HepG2 (cell line): ENCODE measurements around the gene TMEM260. TPM values are rescaled to one million over a fixed set of nuclear protein-coding genes. Genes with fewer than 3 reads are reported as not detected.
A peak's percentile ranks its signal among the peaks of the same experiment; 100 is the strongest.

ENCODE experiments used
- ATAC-seq: fragments of 200-7000 bp; cut with Tn5 transposase; 3 replicates; pipeline ENCODE4 v1.9.1; 2020; ENCODE audit warnings: mild to moderate bottlenecking, moderate library complexity
- BruUV-seq: library from RNA; stranded (reverse); fragments of 400-500 nt; replicated peaks from 2 replicates; lab custom pipeline; 2021; lab: Mats Ljungman, UMichigan
- CTCF ChIA-PET: fragments of 300-600 bp; formaldehyde crosslinking; extraction: SDS; loops from one replicate; lab custom pipeline; 2021; ENCODE audit warnings: low total read pairs, inconsistent platforms, low intra/inter-chr PET ratio; lab: Yijun Ruan, JAX
- POLR2A ChIA-PET: fragments of 350-600 bp; sonication (Branson Sonifier 250); formaldehyde crosslinking; loops from one replicate; lab custom pipeline; 2020; ENCODE audit warnings: antibody characterized with exemption, inconsistent platforms; lab: Yijun Ruan, JAX
- DNase-seq: peaks from one replicate; pipeline ENCODE4 v3.0.0-alpha.2; 2015; ENCODE audit warnings: low spot score
- FAIRE-seq: peaks from 3 replicates; lab custom pipeline; 2011; peaks lifted over from hg19 to GRCh38; lab: Jason Lieb, UNC
- H2AFZ ChIP-seq: one replicate; pipeline ENCODE4 v1.6.1; 2011; ENCODE audit warnings: low read length, inconsistent platforms
- H3K27ac ChIP-seq: fragments of 300-600 bp; 3 replicates; pipeline ENCODE4 v1.8.0; 2011; ENCODE audit warnings: mixed run types, mild to moderate bottlenecking, mixed read lengths, low read length, inconsistent platforms; ENCODE audit not compliant: insufficient read depth; ENCODE audit errors: extremely low read length
- H3K27me3 ChIP-seq, 2 experiments: fragments of 200-600 bp in 1 of 2; 2 replicates in 1 of 2; 3 replicates in 1 of 2; pipeline versions ENCODE4 v1.6.0 to v1.8.0; 2011; ENCODE audit warnings: low read length in 2 of 2, mild to moderate bottlenecking in 2 of 2, moderate library complexity in 2 of 2, inconsistent platforms in 1 of 2; ENCODE audit not compliant: insufficient read depth in 2 of 2, control insufficient read depth in 1 of 2
- H3K36me3 ChIP-seq, 2 experiments: fragments of 200-600 bp in 1 of 2; replicated peaks in 1 of 2; 2 replicates in 1 of 2; 3 replicates in 1 of 2; pipeline versions ENCODE4 v1.5.1 to v1.8.0; 2011; ENCODE audit warnings: low read length in 2 of 2, inconsistent platforms in 1 of 2; ENCODE audit not compliant: insufficient read depth in 2 of 2, control insufficient read depth in 1 of 2
- H3K4me1 ChIP-seq: 2 replicates; pipeline ENCODE4 v1.5.1; 2012; ENCODE audit warnings: low read length, inconsistent platforms; ENCODE audit not compliant: insufficient read depth
- H3K4me2 ChIP-seq: 2 replicates; pipeline ENCODE4 v1.6.0; 2011; ENCODE audit warnings: low read depth, low read length, inconsistent platforms
- H3K4me3 ChIP-seq, 3 experiments: fragments of 200-600 bp in 1 of 3; sonication (generic), shearing (Covaris generic) in 1 of 3; replicated peaks in 1 of 3; 2 replicates each; pipeline ENCODE4 v1.5.1; 2011 to 2016; ENCODE audit warnings: low read length in 3 of 3, inconsistent platforms in 2 of 3, low read depth in 2 of 3, mild to moderate bottlenecking in 2 of 3, control low read depth in 1 of 3, mixed read lengths in 1 of 3; ENCODE audit not compliant: insufficient read depth in 1 of 3
- H3K79me2 ChIP-seq: one replicate; pipeline ENCODE4 v1.6.1; 2011; ENCODE audit warnings: low read length, inconsistent platforms; ENCODE audit not compliant: insufficient read depth
- H3K9ac ChIP-seq: 2 replicates; pipeline ENCODE4 v1.6.0; 2011; ENCODE audit warnings: mild to moderate bottlenecking, low read depth, low read length, inconsistent platforms; ENCODE audit not compliant: insufficient read depth
- H3K9me3 ChIP-seq: 2 replicates; pipeline ENCODE4 v1.5.1; 2012; ENCODE audit warnings: mild to moderate bottlenecking, low read length
- H4K20me1 ChIP-seq: 2 replicates; pipeline ENCODE4 v1.6.0; 2011; ENCODE audit warnings: inconsistent platforms, mild to moderate bottlenecking, low read length, moderate library complexity; ENCODE audit not compliant: insufficient read depth
- HNF4A ChIP-seq: sonication (generic); formaldehyde crosslinking; IDR thresholded peaks from 2 replicates; pipeline ENCODE4 v1.4.0; 2020; ENCODE audit warnings: missing genetic modification reagents
- KMT2B ChIP-seq: IDR thresholded peaks from 2 replicates; pipeline ENCODE4 v1.6.1; 2016; ENCODE audit warnings: missing genetic modification reagents, missing compliant biosample characterization
- POGZ ChIP-seq: sonication (generic); formaldehyde crosslinking; IDR thresholded peaks from 2 replicates; pipeline ENCODE4 v1.4.0; 2020; ENCODE audit warnings: mild to moderate bottlenecking, missing genetic modification reagents
- SRSF9 ChIP-seq: fragments of 200-400 bp; formaldehyde crosslinking; IDR thresholded peaks from 2 replicates; pipeline ENCODE4 v1.6.1; 2018; ENCODE audit warnings: borderline replicate concordance, mild to moderate bottlenecking, low read depth, low read length; ENCODE audit not compliant: insufficient read depth, poor library complexity, severe bottlenecking
- TBX3 ChIP-seq: fragments of 450-650 bp; IDR thresholded peaks from 2 replicates; pipeline ENCODE4 v1.6.1; 2017; ENCODE audit warnings: antibody characterized with exemption, mild to moderate bottlenecking, inconsistent platforms, borderline replicate concordance
- ZNF350 ChIP-seq: sonication (generic); formaldehyde crosslinking; IDR thresholded peaks from 2 replicates; pipeline ENCODE4 v1.4.0; 2020; ENCODE audit warnings: mild to moderate bottlenecking, low read depth, missing genetic modification reagents, borderline replicate concordance
- ZNF691 ChIP-seq: sonication (generic); formaldehyde crosslinking; IDR thresholded peaks from 2 replicates; pipeline ENCODE4 v1.4.0; 2020; ENCODE audit warnings: missing genetic modification reagents, low read depth, mild to moderate bottlenecking, borderline replicate concordance
- WGBS: methylation state at CpG from one replicate; pipeline ENCODE4 v1.1.6; 2017; ENCODE audit warnings: low lambda C conversion rate; 5-methylcytosine and 5-hydroxymethylcytosine counted together
- in situ Hi-C: cut with HindIII; loops from 2 replicates; pipeline ENCODE4 v1.10.0; 2017; ENCODE audit warnings: low pct_unique_long_range_greater_than_20kb; ENCODE audit not compliant: extremely low pct_ligation_motif_present
- intact Hi-C: fragments of 100-400 bp; cut with micrococcal nuclease; formaldehyde crosslinking; loops from one replicate; pipeline ENCODE4 v1.10.0; 2022; ENCODE audit not compliant: unreplicated experiment
- polyA plus RNA-seq, 8 experiments: library from polyadenylated mRNA; depleted of rRNA in 3 of 8; stranded (reverse) in 7 of 8; unstranded in 1 of 8; fragments of >200 nt; fragmentation: Illumina TruSeq in 4 of 8; extraction: Trizol in 4 of 8; gene quantifications; 2 replicates each; pipeline versions ENCODE4 v1.2.1 to v1.2.3, GENCODE V29; 2011 to 2016; ENCODE audit warnings: low read depth in 4 of 8, missing spikeins in 1 of 8, mixed read lengths in 1 of 8; ENCODE audit not compliant: insufficient read depth in 1 of 8
- total RNA-seq, 5 experiments: library from RNA; depleted of rRNA; stranded (reverse); fragments of >200 nt; fragmentation: Illumina TruSeq; extraction: Trizol; gene quantifications; 2 replicates each; pipeline ENCODE4 v1.2.3, GENCODE V29; 2016; ENCODE audit warnings: low read depth in 1 of 5
- TF ChIP-seq, protein P1 (sequence below): sonication (generic); formaldehyde crosslinking; IDR thresholded peaks from 2 replicates; pipeline ENCODE4 v1.8.1; 2023; ENCODE audit warnings: missing genetic modification reagents, inconsistent platforms, borderline replicate concordance
- TF ChIP-seq, protein P2 (sequence below): IDR thresholded peaks from 2 replicates; pipeline ENCODE4 v1.6.1; 2016
- TF ChIP-seq, protein P3 (sequence below): IDR thresholded peaks from 2 replicates; pipeline ENCODE4 v1.6.1; 2016; ENCODE audit warnings: low read depth, borderline replicate concordance
- TF ChIP-seq, protein P4 (sequence below): IDR thresholded peaks from 2 replicates; pipeline ENCODE4 v1.6.1; 2016; ENCODE audit warnings: missing compliant biosample characterization, missing genetic modification reagents, borderline replicate concordance
- TF ChIP-seq, protein P5 (sequence below): sonication (generic); formaldehyde crosslinking; IDR thresholded peaks from 2 replicates; pipeline ENCODE4 v1.5.1; 2020; ENCODE audit warnings: mild to moderate bottlenecking, missing genetic modification reagents, moderate library complexity

Gene TMEM260
- total and polyA plus RNA-seq, 2 of the 13 experiments (the other 11 are each of a cell fraction or from before 2014, with no cell fraction given), result 7.7 to 9.3 TPM

- TF ChIP-seq ZNF691 (CRISPR knock-in tag), result no peak
- TF ChIP-seq, protein P1, sequence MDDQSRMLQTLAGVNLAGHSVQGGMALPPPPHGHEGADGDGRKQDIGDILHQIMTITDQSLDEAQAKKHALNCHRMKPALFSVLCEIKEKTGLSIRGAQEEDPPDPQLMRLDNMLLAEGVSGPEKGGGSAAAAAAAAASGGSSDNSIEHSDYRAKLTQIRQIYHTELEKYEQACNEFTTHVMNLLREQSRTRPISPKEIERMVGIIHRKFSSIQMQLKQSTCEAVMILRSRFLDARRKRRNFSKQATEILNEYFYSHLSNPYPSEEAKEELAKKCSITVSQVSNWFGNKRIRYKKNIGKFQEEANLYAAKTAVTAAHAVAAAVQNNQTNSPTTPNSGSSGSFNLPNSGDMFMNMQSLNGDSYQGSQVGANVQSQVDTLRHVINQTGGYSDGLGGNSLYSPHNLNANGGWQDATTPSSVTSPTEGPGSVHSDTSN, result no peak
- TF ChIP-seq, protein P2, sequence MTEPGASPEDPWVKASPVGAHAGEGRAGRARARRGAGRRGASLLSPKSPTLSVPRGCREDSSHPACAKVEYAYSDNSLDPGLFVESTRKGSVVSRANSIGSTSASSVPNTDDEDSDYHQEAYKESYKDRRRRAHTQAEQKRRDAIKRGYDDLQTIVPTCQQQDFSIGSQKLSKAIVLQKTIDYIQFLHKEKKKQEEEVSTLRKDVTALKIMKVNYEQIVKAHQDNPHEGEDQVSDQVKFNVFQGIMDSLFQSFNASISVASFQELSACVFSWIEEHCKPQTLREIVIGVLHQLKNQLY (CRISPR knock-in tag), result no peak
- TF ChIP-seq, all 625 proteins: peak for 0
Measured at GRCh38 chr14:56687123-56687522, 107.5 kb downstream of the TMEM260 start (continued).

- ChIA-PET CTCF (no interaction called here), POLR2A (no interaction called here)
- no peak overlapping the region for H3K4me3 ChIP-seq
- in situ Hi-C loops (loop anchor here (25.0 kb wide), 1 partner anchor 368 kb away; no protein-coding TSS in a partner anchor), intact Hi-C loops (no loop called here)
- no peak overlapping the region for H3K9ac ChIP-seq
- BruUV-seq, result no TSS peak
- ATAC-seq (peak; percentile 95), DNase-seq (peak; percentile 41), FAIRE-seq (peak; percentile 21)
- no peaks in the 10 kb centered on the region for H3K27me3 ChIP-seq
- H3K79me2 ChIP-seq, result no peaks in the 10 kb centered on the region
- H3K4me2 ChIP-seq, result peak overlapping the region; percentile 55
- H3K4me1 ChIP-seq, result peaks cover 11% of the 10 kb centered on the region
- 0% methylated on average over 3 of the region's 3 CpGs for WGBS
- H3K36me3 ChIP-seq, result no peaks in the 10 kb centered on the region
- H3K9me3 ChIP-seq, result no peaks in the 10 kb centered on the region
- no peak overlapping the region for H2AFZ ChIP-seq
- no peaks in the 10 kb centered on the region for H4K20me1 ChIP-seq
- no peak overlapping the region for H3K27ac ChIP-seq
- TF ChIP-seq TBX3 (no peak), ZNF350 (CRISPR knock-in tag) (no peak), POGZ (CRISPR knock-in tag) (0 out of 2 replicates have a peak, but pooled peaks have one; percentile 20), KMT2B (CRISPR knock-in tag) (no peak), HNF4A (CRISPR knock-in tag) (peak; percentile 80), SRSF9 (no peak)
- TF ChIP-seq, protein P3, sequence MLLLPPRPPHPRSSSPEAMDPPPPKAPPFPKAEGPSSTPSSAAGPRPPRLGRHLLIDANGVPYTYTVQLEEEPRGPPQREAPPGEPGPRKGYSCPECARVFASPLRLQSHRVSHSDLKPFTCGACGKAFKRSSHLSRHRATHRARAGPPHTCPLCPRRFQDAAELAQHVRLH (CRISPR knock-in tag), result no peak
- TF ChIP-seq, protein P4, sequence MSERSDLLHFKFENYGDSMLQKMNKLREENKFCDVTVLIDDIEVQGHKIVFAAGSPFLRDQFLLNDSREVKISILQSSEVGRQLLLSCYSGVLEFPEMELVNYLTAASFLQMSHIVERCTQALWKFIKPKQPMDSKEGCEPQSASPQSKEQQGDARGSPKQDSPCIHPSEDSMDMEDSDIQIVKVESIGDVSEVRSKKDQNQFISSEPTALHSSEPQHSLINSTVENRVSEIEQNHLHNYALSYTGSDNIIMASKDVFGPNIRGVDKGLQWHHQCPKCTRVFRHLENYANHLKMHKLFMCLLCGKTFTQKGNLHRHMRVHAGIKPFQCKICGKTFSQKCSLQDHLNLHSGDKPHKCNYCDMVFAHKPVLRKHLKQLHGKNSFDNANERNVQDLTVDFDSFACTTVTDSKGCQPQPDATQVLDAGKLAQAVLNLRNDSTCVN, result no peak
- TF ChIP-seq, protein P5, sequence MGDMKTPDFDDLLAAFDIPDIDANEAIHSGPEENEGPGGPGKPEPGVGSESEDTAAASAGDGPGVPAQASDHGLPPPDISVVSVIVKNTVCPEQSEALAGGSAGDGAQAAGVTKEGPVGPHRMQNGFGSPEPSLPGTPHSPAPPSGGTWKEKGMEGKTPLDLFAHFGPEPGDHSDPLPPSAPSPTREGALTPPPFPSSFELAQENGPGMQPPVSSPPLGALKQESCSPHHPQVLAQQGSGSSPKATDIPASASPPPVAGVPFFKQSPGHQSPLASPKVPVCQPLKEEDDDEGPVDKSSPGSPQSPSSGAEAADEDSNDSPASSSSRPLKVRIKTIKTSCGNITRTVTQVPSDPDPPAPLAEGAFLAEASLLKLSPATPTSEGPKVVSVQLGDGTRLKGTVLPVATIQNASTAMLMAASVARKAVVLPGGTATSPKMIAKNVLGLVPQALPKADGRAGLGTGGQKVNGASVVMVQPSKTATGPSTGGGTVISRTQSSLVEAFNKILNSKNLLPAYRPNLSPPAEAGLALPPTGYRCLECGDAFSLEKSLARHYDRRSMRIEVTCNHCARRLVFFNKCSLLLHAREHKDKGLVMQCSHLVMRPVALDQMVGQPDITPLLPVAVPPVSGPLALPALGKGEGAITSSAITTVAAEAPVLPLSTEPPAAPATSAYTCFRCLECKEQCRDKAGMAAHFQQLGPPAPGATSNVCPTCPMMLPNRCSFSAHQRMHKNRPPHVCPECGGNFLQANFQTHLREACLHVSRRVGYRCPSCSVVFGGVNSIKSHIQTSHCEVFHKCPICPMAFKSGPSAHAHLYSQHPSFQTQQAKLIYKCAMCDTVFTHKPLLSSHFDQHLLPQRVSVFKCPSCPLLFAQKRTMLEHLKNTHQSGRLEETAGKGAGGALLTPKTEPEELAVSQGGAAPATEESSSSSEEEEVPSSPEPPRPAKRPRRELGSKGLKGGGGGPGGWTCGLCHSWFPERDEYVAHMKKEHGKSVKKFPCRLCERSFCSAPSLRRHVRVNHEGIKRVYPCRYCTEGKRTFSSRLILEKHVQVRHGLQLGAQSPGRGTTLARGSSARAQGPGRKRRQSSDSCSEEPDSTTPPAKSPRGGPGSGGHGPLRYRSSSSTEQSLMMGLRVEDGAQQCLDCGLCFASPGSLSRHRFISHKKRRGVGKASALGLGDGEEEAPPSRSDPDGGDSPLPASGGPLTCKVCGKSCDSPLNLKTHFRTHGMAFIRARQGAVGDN (CRISPR knock-in tag), result no peak
Measured at GRCh38 chr14:56694609-56695008, 115.0 kb downstream of the TMEM260 start.
